C1 segment of cervical spinal cord (tissue), 14 donors: ENCODE results near the gene PBX2.
"Not testable (repeated sequence)": the region's sequence is repeated elsewhere in the genome, so short reads cannot be mapped to it uniquely, and the experiment has no call there.

Experiments used
- DNase-seq, 14 donors: peaks; one replicate each; lab custom pipeline; 2025; lab: John Stamatoyannopoulos, UW

PBX2 gene

DNA sequence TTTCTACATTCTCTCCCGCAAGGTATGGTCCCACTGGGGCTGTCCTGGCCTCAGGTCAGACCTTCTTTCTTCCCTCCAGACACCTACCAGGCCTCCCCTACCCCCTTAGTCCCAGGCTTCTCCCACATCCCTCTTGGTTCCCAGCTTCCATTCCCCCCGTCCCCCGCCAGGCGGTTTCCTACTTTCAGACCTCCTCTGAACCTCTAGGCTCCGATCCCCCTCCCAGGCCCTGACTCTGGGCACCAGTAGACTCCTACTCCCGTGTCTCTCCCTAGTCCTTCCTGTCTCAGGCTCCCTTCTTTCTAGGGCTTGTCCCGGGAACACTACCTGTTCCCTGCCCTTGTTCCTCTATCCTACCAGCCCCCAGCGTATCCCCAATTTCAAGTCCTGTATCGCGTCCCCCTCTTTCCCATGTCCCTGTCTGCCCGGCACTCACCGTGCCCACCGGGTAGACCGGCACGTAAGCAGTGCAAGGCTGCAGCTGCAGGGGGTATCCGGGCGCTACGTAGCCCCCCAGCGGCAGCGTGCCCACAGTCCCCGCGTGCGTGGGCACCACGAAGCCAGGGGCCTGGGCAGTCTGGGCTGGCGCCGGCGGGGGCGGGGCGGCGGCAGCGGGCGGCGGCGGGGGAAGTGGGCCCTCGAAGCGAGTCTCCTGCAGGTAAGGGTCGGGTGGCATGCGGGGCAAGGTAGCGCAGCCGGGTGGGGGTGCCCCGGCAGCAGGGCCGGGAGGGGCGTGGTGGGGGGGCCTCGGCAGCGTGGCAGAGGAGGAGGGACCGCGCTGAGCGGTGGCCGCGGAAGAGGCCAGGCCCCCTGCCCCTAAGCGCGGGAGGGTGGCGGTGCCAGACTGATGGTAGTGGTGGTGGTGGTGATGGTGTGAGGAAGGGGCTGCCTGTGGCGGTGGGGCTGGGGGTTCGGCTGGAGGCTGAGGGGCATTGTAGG, 39.8 kb downstream of the PBX2 start:
- no peak for DNase-seq

DNA sequence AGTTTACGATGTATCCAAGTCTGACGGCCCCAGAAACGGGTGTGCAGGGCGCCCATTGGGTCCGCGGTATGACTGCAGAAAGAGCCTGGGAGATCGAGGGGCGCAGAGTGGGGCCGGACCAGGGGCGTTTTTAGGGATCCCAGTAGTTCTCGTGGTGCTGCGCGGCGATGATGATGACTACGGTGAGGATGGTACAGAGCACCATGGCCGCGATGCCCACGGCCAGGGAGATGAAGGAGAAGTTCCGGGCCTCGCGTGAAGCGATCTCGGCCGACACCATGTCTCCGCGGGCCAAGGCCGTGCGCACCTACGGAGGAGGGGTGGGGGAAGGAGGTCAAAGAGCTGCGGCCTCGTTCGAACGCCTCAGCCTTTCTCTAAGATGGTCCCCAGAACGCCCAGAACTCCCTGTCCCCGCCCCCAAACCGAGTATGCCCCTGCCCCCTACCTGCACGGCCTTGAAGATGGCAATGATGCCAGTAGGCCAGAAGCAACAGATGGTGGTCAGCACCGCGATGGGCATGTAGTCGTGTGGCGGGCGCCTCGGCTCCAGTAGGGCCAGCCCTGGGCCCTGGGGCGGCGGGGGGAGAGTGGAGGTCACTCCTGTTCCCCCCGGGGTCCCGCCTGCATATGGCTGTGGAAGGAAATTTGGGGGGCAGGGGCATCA, 40.8 kb downstream of the PBX2 start:
- peak in 1 of 14 donors; percentile 10 for DNase-seq

DNA sequence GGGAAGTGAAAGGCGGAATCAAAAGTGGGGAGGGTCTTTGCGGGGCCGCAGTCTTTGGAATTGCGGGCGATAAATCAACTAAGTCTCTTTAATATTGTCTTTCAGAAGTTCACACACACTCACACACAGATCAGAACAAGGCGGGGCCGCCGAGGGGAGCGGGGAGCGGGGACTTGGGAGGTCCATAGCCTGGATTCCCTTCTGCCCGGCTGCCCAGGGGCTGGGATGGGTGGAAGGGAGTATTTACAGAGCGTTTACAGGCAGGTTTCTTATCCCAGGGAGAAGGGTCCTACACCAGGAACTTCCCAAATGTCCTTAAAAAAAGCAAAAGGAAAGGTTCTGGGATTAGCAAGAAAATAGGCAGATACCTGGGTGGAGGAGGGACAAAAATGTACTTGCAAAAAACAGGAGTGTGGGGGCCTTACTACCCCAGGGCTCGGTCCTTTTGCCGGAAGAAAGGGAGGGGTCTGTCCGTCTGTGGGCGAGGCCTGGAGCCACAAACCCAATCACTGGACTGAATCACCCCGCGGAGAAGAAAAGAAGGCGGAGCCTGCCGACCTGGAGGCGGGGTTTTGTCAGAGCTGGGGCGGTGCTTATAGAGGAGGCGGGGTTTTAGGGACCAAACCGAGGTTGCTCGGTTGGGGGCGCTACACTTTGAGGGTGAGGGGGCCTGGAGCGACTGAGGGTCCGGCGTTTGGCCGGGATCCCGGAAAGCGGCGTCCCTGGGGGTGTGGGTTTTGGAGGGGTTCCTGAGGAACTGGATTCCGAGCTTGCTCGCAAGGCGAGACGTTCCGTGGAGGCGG, 41.5 kb downstream of the PBX2 start:
- peak in 7 of 14 donors; percentile 19 to 38 (median 33) for DNase-seq

DNA sequence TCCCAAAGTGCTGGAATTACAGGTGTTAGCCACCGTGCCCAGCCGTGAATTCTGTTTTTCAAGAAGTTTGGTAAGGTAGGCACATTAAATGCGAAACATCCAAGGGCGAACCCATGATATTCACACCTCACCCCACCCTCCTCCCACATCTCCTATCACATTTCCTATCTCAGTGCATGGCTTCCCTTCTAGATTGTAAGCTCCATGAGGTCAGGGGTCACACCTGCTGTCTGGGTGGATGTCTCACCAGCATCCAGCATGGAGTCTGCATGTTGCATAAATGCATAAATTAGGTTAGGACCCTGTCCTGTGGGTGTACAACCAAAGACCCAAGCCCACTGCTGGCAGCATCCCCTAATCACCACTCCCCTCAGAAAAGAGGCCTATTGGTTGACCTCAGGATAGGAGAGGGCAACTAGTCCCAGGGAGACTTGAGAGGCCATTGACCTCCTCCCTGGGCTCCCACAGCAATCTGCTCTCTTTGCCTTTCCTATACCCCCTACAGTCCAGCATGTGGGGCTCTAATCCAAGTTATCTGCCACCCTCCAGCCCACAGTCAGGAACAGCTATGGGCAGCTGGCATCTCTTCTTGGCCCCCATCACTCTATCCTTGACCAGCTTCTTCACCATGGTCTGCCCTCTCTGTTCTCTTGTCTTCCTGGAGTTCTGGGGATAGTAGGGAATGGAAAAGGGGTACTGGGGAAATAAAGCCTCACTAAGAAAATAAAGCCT, 42.4 kb downstream of the PBX2 start:
- DNase-seq = no peak

DNA sequence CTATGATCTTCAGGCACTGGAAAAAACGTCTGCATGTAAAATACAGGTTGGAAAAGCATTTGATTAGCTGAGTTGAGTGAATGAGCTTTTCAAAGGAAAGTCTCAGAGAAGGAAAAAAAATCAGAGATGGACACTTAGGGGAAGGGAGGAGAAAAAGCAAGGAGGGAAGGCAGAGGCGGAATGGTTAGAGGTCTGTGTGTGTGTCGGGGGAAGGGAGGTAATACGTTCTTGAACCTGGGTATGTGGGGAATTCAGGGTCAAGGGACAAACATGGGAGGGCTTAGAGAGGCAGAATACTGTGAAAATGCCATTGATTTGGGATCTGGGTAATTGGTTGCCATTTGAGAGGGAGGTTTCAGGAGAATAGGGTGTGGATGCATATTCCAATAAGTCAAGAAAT, 43.3 kb downstream of the PBX2 start:
- no peak for DNase-seq

DNA sequence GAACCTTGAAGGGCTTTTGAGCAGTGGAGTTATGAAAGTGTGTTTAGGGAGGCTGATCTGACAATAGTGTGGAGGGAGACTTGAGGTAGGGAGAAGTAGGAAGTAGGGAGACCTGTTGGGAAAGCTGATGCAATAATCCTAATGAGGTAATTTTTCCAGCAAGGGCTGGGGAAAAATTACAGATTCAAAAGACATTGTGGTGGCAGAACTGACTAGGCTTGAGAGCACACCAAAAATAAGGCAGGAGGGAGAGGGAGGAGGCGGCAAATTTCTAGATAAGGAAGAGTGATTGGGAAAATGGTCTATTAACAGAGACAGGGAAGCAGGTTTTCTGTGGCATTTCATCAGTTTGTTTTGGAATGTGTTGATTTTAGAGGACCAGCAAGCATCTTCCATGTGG, 43.7 kb downstream of the PBX2 start:
- no peak for DNase-seq

DNA sequence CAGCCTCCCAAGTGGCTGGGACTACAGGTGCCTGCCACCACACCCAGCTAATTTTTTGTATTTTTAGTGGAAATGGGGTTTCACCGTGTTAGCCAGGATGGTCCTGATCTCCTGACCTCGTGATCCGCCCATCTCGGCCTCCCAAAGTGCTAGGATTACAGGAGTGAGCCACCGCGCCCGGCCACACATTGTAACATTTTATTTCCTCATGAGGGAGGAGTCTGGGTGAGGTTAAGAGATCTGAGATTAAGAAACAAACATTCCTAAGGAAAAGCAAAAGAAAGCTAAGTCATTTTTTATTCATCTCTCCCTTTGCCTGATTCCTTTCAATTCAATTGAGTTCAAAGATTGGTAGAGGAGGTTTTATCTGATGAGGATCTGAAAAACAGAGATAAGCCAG, 45.8 kb downstream of the PBX2 start:
- DNase-seq = not testable (repeated sequence)

DNA sequence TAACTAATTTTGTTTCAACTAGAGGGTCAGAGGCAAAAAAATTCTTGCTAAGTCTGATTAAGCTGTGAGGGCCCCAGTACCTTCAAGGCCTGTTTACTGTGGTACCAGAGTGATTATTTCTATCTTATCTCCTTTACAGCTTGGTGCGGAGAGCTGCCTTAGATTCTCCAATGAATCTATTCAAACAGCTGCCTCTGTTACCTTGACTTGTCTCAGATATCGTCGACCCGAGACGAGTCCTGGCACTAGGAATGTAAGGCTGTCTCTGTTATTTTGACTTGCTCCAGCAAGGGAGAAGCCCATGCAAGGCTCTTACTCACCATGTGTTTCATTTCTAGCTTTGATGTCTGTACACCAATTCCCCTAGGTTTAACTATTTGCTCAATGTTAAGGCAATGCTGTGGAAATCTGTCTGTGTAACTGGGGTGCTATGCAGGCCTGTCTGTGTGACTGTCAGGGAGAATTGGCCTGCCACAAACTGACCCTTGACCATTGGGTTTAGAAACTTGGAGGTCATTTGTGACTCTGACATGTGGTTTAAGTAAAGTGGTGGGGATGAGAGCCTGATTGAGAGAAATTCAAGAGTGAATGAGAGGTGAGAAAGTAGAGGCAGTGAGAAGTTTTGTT, 49.5 kb downstream of the PBX2 start:
- no peak for DNase-seq

DNA sequence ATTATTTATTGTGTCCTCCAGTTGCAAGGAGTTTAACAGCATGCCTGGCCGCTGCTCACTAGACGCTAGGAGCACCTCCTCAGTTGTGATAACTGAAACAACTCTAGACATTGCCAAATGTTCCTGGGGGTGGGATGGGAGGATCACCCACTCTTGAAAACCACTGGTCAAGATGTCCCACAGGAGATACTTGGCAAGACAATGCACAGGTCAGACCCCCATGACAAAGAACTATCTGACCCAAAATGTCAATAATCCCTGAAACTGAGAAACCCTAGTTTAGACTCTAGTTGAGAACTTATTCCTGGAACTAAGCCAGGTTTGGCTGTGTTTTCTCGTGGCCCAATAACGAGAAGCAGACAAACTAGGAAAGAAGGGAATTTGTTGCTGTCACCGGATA, 50.4 kb downstream of the PBX2 start:
- no peak for DNase-seq

DNA sequence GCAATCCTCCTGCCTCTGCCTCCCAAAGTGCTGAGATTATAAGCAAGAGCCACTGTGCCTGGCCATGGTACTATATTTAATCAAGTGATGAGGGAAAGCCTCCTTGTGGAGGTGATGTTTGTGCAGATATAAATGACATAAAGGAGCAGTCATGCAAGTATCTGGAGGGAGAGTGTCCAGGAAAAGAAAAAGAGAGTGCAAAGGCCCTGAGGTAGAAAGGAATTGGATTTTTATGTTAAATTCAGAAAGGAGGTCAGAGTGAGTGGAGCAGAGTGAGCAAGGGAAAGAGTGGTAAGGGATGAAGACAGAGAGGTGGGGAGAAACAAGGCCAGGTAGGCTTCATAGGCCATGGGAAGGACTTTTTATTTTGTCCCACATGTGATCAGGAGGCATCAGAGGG, 52.5 kb downstream of the PBX2 start:
- DNase-seq = no peak
